GM18909 (cell line): ENCODE results near the gene PLEKHO2.
A peak's percentile ranks its signal among the peaks of the same experiment; 100 is the strongest.

ENCODE experiments used
- ATAC-seq: cut with Tn5 transposase; IDR thresholded peaks from one replicate; pipeline ENCODE4 v1.9.1; 2021; ENCODE audit warnings: mild to moderate bottlenecking; ENCODE audit not compliant: unreplicated experiment, poor library complexity

The PLEKHO2 gene

DNA sequence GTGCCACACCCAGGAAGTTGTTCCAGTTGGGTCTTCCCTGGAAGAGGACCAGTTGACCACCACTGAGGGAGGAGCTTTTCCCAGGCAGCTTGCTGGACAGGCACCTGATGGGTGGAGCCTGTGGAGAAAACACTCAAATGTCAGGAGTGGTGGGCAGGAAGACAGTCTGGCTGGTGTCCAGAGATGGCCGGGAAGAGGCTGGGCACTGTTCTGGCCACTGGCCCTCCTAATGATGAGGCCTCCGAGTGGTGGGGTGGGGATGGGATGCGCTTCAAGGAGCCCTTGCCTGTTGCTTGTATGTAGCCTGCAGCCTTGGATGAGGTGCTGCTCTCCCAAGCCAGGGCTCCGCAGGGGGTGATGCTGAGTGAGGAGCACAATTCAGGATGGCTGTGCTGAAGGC lies 12.3 kb downstream of the PLEKHO2 start:
- no peak for ATAC-seq

DNA sequence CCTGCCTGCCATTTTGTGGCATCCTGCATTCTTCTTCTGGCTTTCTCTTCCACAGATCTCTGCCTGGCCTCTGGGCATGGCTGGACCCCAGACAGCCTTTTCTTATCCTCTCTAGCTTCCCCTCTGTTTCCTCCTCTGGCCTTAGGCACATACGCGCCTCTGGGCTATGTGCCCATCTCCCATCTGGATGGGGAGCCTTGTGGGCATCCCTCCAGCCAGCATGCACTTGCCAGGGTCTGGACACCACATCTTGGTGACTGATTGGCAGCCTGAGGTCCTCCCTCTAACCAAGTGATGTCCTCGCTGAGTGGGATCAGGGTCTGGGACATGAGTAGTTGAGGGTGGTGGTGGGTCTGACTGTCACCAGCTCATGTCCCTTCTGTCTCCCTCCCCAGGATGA lies 12.8 kb downstream of the PLEKHO2 start:
- ATAC-seq: no peak

DNA sequence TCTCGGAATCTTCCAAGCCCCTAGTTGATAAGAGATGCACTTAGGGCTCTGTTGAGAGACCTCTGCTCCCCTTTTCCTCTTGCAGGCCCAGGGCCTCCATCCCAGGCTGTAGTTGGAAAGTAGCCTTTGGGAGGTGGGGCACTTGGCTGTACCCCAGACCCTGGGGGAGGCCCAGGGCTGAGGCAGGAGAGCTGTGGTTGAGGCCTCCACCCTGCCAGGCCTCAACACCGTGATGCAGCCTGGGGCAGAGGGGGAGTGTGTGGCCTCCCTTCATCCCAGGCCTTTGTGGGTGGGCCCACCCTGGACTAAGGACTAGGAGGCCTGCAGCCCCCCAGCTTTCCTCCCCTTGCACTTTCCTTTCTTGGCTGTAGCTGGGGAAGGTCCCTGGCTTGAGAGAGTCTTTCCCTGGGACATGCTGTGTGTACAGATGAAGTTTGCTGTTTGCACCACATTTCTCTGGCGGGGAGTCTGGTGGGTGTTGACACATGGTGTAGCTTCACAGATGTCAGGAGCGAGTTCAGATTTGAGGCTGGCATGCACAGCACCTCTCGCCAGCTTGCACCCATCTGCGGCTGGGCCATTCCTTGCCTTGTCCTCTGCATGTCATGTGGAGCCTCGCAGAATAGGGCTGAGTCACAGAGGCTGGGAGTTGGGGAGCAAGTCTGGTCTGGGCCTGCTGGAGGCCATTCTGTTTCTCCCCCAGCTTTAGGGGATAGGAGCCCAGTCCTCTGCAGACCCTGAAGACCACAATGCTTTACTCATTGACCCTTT lies 13.7 kb downstream of the PLEKHO2 start:
- ATAC-seq: no peak

DNA sequence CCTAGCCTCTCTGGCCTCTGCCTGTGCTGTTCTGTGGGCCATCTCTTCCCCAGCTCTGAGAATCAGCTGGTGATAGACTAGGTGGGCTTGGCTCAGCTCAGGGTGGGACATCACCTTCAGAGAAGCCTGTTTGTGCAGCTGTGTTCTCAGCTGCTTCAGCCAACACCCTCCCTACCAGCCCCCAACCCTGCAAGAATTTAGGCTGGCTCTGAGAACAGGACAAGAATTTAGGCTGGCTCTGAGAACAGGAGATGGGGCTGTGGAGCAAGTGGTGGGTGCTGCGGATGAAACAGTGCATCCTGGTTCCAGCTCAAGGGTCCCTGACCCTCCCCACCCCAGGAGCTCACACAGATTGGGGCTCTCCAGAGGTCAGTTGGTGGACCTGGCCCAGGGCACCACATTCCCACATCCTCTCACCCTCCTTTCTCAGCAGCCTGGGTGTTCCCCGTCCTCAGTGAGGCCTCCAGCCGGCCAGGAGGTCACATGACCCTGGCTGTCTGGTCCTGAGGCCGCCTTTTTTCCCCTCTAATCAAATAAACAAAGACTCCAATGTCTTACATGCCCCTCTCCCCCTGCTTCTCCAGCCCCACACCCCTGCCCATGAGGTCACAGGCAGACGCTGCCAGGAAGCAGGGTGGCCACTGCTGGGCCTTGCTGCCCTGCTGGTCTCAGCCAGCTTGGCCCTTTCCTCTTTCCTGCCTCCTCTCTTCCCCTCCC lies 14.9 kb downstream of the PLEKHO2 start:
- no peak for ATAC-seq

DNA sequence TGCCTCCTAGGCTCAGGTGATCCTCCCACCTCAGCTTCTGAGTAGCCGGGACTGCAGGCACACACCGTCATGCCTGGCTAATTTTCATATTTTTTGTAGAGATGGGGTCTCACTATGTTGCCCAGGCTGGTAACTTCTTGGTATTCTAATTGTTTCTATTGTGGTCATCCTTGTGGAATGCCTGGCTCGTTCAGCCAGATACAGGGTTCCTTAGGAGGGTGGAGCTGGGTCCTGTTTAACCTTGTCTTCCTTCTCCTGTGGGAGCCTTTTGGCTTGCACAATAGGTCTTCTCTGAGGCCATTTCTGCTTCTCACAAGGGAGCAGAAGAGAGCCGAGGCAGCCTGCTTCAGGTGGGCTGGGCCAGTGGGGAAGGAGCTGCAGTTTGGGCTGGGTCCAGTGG lies 15.7 kb downstream of the PLEKHO2 start:
- no peak for ATAC-seq

DNA sequence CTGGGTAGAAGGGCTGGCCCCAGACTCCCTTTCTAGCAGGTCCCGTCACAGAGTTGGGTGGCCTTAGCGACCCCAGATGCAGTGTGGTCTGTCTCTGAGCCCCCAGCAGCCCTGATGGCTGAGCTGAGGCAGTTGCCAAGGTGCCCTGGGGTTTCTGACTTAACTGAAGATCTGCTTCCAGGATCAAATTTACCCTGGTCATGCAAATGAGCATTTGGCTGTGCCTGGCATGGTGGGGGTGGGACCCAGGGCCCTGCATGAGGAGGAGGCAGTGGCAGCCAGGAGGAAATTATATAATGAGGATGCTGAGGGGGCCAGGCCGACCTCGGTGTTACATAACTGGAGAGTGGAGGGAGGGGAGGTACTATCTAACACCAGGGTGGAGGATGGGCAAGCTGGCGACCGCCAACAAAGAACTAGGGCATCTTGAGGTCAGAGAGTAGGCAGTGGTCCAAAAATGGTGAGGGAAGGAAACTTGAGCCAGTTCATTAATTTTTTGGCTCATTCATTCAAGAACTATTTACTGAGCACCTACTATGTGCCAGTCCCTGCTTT lies 16.4 kb downstream of the PLEKHO2 start:
- no peak for ATAC-seq

DNA sequence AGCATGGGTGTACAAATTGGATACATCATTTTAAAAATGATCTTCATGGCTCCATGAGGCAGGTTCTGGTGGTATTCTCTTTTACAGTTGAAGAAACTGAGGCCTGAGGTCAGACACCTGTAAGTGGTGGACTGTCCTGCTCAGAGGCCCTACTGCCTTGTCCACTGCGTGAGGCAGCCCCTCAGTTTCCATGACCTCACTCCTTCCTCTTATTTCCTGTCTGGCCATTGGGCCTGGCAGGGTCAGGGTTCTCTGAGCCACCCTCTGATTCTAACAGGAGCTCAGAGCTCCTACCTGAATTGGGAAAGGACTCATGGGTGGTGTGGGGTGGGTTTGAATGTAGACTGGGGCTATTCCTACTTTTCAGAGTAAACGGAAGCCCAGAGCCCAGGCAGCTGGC lies 17.5 kb downstream of the PLEKHO2 start:
- no peak for ATAC-seq

DNA sequence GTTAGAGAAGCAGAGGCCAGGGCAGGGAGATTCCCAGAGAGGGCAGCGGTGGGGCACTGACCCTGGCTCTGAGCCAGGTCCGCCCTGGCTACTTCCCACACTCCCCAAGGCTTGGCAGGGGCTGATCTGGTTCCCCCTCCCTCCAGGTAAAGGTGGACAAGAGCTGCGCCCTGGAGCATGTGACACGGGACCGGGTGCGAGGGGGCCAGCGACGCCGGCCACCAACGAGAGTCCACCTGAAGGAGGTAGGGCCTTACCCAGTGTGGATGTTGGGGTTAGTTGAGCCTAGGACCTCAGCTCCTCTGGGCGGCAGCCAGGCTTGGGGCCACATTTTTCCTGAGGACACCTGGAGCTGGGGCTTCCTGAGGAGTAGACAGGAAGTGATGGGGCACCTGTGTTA lies 19.6 kb downstream of the PLEKHO2 start:
- ATAC-seq: no peak

DNA sequence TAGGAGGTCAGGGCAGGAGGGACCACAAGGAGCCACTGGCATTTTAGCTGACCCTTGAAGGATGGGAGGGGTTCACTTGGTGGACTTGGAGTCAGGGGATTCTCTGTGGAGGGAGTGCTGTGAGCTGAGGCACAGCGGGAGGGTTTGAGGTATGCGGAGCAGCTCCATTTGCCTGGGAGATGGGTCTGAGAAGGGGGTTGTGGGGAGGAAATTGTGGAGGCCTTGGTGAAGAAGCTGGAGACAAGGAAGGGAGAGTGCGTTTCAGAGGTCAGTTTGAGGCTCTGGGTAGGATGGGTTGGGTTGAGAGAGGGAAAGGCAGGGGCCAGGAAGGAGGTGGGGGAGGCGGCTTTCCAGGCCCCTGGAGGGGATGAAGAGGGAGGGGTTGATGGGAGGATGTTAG lies 20.2 kb downstream of the PLEKHO2 start:
- ATAC-seq: no peak

DNA sequence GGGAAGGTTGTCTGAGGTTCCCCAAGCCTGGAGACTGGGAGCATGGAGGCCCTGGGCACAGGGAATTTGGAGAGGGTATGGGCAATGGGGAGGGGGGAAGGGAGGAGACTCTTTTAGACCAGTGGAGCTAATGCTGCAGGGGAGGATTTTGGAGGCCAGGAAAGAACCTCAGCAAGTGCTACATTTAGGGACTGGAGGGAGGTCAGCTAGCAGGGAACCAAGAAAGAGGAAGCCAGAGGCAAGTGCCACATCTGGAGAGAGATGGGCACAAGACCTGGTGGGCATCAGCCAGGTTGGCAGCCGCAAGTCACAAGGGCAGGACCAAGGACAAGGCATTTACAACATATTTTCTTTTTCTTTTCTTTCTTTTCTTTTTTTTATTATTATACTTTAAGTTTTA lies 20.7 kb downstream of the PLEKHO2 start:
- no peak for ATAC-seq

DNA sequence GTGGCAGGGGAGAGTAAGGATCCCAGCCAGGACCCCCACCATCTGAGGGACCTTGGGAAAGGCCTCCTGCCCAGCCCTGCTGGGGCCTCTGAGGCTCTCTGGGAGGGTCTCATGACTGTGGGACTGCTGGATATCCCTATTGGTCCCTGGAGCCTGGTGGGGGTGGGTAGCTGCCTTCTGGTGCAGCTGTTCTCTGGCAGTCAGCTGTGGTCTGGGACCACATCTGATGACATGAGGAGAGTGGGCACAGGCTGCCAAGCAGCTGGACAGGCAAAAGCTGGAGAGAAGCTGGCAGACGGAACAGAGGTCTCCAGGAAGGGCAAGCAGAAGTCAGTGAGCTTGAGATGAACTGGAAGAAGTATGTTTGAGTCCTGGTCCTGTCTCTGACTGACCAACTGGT lies 22.4 kb downstream of the PLEKHO2 start:
- ATAC-seq: no peak

DNA sequence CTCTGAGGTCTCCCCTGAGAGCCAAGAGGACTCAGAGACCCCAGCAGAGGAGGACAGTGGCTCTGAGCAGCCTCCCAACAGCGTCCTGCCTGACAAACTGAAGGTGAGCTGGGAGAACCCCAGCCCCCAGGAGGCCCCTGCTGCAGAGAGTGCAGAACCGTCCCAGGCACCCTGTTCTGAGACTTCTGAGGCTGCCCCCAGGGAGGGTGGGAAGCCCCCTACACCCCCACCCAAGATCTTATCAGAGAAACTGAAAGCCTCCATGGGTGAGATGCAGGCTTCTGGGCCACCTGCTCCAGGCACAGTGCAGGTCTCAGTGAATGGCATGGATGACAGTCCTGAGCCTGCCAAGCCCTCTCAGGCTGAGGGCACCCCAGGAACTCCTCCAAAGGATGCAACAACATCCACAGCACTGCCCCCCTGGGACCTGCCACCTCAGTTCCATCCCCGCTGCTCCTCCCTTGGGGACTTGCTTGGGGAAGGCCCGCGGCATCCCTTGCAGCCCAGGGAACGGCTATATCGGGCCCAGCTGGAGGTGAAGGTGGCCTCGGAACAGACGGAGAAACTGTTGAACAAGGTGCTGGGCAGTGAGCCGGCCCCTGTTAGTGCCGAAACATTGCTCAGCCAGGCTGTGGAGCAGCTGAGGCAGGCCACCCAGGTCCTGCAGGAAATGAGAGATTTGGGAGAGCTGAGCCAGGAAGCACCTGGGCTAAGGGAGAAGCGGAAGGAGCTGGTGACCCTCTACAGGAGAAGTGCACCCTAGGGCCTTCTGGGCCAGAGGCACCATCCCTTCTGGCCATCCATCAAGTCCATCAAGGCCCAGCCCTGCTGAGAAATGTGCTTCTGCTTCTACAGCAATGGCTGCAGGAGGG lies 23.6 kb downstream of the PLEKHO2 start:
- peak; percentile 46 for ATAC-seq

DNA sequence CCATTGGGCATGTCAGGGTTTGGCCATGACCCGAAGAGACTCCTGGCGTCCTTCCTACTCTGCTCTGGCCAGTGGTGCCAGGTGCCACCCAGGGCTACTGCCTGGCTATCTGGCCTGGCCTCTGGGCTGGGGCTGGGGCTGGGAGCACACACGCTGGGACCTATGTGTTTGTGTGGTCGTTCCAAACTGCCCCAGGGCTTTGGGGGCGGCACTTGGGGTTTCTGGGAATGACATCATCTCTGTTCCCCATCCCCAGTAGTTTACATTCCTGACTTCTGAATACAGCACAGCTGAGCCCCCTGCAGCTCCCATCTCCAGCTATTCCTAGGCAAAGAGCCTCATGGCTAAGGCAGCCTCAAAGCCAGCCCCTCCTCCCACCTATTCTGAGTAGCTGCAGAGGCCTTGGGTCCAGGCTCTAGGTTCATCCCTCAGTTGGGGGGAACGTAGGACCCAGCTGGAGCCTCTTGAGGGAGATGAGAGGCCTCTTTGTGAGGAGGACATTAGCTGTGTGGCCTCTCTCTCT lies 24.3 kb downstream of the PLEKHO2 start:
- ATAC-seq: no peak

DNA sequence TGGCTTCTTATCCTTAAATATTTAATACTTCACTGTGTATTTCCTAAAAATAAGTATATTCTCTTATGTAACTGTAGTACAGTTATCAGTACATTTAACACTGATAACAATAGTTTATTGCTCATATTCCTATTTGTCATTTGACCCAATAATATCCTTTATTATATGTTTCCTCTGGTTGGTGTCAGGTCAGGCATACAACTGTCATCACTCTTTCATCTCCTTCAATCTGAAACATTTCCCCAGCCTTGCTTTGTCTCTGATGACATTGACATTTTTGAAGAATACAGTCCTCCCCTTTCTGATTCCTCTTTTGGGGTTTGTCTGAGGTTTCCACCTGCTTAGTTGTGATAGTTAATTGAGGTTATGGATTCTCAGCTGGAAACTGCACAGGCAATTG lies 27.8 kb downstream of the PLEKHO2 start:
- no peak for ATAC-seq

DNA sequence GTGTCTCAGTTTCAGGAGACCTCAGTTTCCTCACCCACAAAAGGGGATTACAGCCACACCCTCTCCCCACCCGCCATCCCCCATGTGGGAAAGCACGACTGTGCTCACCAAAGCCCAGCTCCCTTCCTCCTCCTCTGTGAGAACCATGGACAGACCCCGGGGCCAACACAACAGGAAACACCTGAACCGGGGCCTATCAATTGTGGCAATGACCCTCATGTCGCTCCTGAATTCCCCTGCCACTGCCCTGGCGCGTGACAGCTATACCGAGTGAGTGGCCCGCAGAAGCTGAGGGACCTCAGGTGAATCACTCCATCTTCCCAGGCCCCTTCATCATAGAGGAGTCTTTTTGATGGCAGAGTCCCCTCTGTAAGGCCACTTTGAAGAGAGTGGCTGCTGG lies 28.6 kb downstream of the PLEKHO2 start:
- no peak for ATAC-seq

DNA sequence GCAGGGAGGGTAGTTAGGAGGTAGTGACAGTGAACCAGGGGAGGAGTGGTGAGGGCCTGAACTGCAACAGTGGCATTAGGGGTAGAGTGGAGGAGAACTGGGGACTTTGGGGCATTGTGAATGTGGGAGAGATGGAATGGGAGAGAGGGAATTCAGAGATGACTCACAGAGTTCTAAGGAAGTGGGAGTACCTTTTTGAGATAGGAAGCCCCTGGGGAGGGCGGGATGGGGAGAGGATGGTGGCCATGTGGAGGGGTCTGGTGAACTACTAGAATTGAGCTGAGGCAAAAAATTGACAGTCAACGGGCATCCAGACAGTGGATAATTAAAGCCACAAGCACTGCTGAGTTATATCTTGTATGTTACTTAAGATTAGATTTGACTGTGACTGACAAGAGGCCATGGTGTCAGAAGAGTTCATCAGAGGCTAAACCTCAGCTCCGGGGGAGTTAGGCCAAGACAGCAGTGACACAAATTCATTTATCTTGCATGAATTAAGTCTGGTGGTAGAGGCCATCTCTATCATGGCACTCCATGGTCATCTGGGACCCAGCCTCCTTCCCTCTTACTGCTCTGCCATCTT lies 34.0 kb downstream of the PLEKHO2 start:
- ATAC-seq: no peak

DNA sequence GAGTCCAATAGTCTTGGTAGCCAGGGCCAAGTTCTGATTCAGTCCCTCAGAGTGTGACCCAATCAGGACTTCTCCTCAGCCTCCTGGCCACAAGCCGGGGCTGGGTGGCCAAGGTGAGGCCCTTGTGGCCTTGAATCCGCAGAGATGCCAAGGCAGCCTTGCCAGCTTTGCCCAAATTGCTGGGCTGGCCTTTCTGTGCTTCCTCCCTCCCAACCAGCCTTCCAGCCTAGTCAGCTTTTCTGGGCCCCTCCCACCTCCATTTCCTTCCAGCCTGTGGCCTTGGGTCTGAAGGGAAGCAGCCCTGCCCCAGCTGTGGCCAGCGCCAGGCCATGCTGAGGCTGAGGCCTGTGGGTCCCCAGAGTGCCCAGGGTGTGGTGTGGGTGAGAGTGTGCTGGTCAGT lies 35.7 kb downstream of the PLEKHO2 start:
- no peak for ATAC-seq

DNA sequence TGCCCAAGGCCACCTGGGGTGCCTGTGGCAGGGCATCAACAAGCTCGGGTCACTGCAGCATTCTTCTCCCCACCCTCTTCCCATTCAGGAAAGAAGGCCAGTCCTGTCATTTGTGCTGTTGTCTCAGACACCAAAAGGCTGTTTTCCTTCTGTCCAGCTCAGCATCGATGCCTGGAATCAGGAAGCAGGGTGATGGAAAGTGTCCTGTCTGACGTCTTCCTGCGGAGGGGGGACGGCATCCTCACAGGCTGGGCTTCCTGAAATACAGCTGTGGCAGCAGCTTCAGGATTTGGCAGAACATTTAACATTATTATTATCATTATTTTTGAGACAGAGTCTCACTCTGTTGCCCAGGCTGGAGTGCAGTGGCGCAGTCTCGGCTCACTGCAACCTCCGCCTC lies 37.0 kb downstream of the PLEKHO2 start:
- no peak for ATAC-seq

DNA sequence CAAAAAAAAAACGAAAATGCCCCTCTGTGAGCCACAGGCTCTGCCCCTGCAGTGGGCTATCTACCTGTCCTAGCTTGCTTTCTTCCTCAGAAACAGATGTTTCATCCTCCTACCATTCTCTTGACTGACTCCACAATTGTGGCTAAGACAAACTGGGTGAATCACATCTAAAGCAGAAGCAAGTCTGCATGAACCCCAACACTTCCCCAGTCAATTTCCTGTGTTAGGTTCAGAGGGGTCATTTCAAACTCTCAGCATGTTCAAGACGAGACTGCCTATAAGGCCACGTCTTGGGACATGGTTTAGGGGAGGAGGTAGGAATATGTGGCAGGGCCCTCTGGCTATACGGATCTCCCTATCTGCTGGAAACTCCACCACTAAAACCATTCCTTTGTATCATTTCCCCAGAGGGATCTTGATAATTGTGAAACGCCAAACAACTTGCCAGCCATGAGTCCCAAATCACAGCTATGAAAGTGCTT lies 41.4 kb downstream of the PLEKHO2 start:
- ATAC-seq: no peak

DNA sequence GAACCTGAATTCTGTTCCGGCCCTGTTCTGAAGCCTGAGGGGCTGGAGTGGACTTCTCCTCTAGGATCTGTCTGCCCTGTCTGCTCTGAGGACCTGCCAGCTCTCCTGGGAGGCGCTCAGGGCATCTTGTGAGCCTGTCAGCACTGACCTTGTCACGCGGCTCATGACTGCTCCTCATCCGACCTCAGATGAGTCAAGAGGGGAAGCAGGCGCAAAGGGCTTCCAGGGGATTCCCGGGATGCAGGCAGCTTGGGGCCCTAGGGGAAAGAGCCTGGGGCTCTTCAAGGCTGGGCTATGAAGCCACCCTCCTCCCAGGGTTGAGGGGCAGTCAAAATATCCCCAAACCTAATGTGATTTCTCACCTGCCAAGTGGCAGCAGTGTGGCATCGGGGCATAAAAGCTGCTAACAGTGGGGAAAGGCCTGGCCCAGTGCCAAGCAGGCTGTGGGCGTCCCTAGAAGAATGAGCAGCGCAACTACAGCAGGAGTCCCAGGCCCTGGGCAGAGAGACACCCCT lies 42.3 kb downstream of the PLEKHO2 start:
- peak; percentile 66 for ATAC-seq
